HEK293 (cell line): ENCODE measurements around the gene UBE2E1.

Experiments used
- BCL11A ChIP-seq: fragments of 450-650 bp; formaldehyde crosslinking; IDR thresholded peaks from 2 replicates; pipeline ENCODE4 v1.5.1; 2016; ENCODE audit warnings: low read depth, missing biosample characterization, missing genetic modification characterization
- CTCF ChIP-seq: fragments of 450-650 bp; formaldehyde crosslinking; IDR thresholded peaks from 2 replicates; pipeline ENCODE4 v1.5.1; 2016; ENCODE audit warnings: missing biosample characterization, missing genetic modification characterization
- GLIS2 ChIP-seq: fragments of 450-650 bp; formaldehyde crosslinking; IDR thresholded peaks from 2 replicates; pipeline ENCODE4 v1.5.1; 2016; ENCODE audit warnings: missing biosample characterization, missing genetic modification characterization
- HOXA7 ChIP-seq: sonication (generic); formaldehyde crosslinking; IDR thresholded peaks from 2 replicates; pipeline ENCODE4 v1.8.1; 2022; ENCODE audit warnings: missing genetic modification reagents, borderline replicate concordance
- KLF17 ChIP-seq: fragments of 450-650 bp; formaldehyde crosslinking; IDR thresholded peaks from 2 replicates; pipeline ENCODE4 v1.5.1; 2016; ENCODE audit warnings: missing biosample characterization, missing genetic modification characterization
- MZF1 ChIP-seq: fragments of 450-650 bp; formaldehyde crosslinking; IDR thresholded peaks from 2 replicates; pipeline ENCODE4 v1.5.1; 2017; ENCODE audit warnings: missing biosample characterization, missing genetic modification characterization, borderline replicate concordance
- PBX3 ChIP-seq: sonication (generic); formaldehyde crosslinking; IDR thresholded peaks from 2 replicates; pipeline ENCODE4 v1.8.1; 2022; ENCODE audit warnings: mild to moderate bottlenecking, moderate library complexity, missing genetic modification reagents
- PRDM2 ChIP-seq: fragments of 450-650 bp; formaldehyde crosslinking; IDR thresholded peaks from 2 replicates; pipeline ENCODE4 v1.5.1; 2016; ENCODE audit warnings: missing biosample characterization, missing genetic modification characterization, borderline replicate concordance
- SCRT2 ChIP-seq: fragments of 450-650 bp; formaldehyde crosslinking; IDR thresholded peaks from 2 replicates; pipeline ENCODE4 v1.5.1; 2016; ENCODE audit warnings: missing biosample characterization, missing genetic modification characterization
- SP7 ChIP-seq: fragments of 450-650 bp; formaldehyde crosslinking; IDR thresholded peaks from 2 replicates; pipeline ENCODE4 v1.5.1; 2016; ENCODE audit warnings: missing biosample characterization, missing genetic modification characterization
- WT1 ChIP-seq: fragments of 450-650 bp; formaldehyde crosslinking; IDR thresholded peaks from 2 replicates; pipeline ENCODE4 v1.5.1; 2016; ENCODE audit warnings: missing biosample characterization, missing genetic modification characterization
- YY1 ChIP-seq: fragments of 450-650 bp; formaldehyde crosslinking; IDR thresholded peaks from 2 replicates; pipeline ENCODE4 v1.5.1; 2018; ENCODE audit warnings: missing biosample characterization, missing genetic modification characterization
- ZBTB20 ChIP-seq: fragments of 450-650 bp; formaldehyde crosslinking; IDR thresholded peaks from 2 replicates; pipeline ENCODE4 v1.5.1; 2016; ENCODE audit warnings: missing biosample characterization, missing genetic modification characterization
- ZBTB48 ChIP-seq: fragments of 450-650 bp; formaldehyde crosslinking; IDR thresholded peaks from 2 replicates; pipeline ENCODE4 v1.5.1; 2016; ENCODE audit warnings: missing biosample characterization, missing genetic modification characterization
- ZBTB6 ChIP-seq: fragments of 450-650 bp; formaldehyde crosslinking; IDR thresholded peaks from 2 replicates; pipeline ENCODE4 v1.5.1; 2017; ENCODE audit warnings: missing biosample characterization, missing genetic modification characterization
- ZBTB8A ChIP-seq: fragments of 450-650 bp; formaldehyde crosslinking; IDR thresholded peaks from 2 replicates; pipeline ENCODE4 v1.5.1; 2016; ENCODE audit warnings: missing biosample characterization, missing genetic modification characterization
- ZNF114 ChIP-seq: fragments of 450-650 bp; formaldehyde crosslinking; IDR thresholded peaks from 2 replicates; pipeline ENCODE4 v1.5.0; 2017; ENCODE audit warnings: missing biosample characterization, missing genetic modification characterization
- ZNF133 ChIP-seq: fragments of 450-650 bp; formaldehyde crosslinking; IDR thresholded peaks from 2 replicates; pipeline ENCODE4 v1.5.1; 2016; ENCODE audit warnings: missing biosample characterization, missing genetic modification characterization
- ZNF18 ChIP-seq: fragments of 450-650 bp; formaldehyde crosslinking; IDR thresholded peaks from 2 replicates; pipeline ENCODE4 v1.5.1; 2016; ENCODE audit warnings: missing biosample characterization, missing genetic modification characterization
- ZNF184 ChIP-seq: fragments of 450-650 bp; IDR thresholded peaks from 2 replicates; pipeline ENCODE4 v1.5.1; 2018; ENCODE audit warnings: missing biosample characterization, mild to moderate bottlenecking, missing genetic modification characterization
- ZNF341 ChIP-seq: fragments of 450-650 bp; formaldehyde crosslinking; IDR thresholded peaks from 2 replicates; pipeline ENCODE4; 2016; ENCODE audit warnings: low read depth, missing biosample characterization, missing genetic modification characterization
- ZNF354C ChIP-seq: fragments of 450-650 bp; formaldehyde crosslinking; IDR thresholded peaks from 2 replicates; pipeline ENCODE4 v1.5.1; 2016; ENCODE audit warnings: missing biosample characterization, missing genetic modification characterization, low read depth, borderline replicate concordance
- ZNF366 ChIP-seq: fragments of 450-650 bp; formaldehyde crosslinking; conservative IDR thresholded peaks from 2 replicates; pipeline ENCODE4 v1.5.1; 2016; ENCODE audit warnings: missing biosample characterization, missing genetic modification characterization
- ZNF521 ChIP-seq: fragments of 450-650 bp; formaldehyde crosslinking; IDR thresholded peaks from 2 replicates; pipeline ENCODE4 v1.5.1; 2017; ENCODE audit warnings: missing biosample characterization, mild to moderate bottlenecking, missing genetic modification characterization
- ZNF555 ChIP-seq: fragments of 450-650 bp; formaldehyde crosslinking; conservative IDR thresholded peaks from 2 replicates; pipeline ENCODE4 v1.5.1; 2017; ENCODE audit warnings: missing biosample characterization, mild to moderate bottlenecking, missing genetic modification characterization, inconsistent platforms
- ZNF626 ChIP-seq: fragments of 450-650 bp; sonication (Bioruptor Pico); formaldehyde crosslinking; IDR thresholded peaks from 2 replicates; pipeline ENCODE4 v1.5.1; 2018; ENCODE audit warnings: missing biosample characterization, missing genetic modification characterization, inconsistent platforms
- ZNF747 ChIP-seq: fragments of 450-650 bp; formaldehyde crosslinking; IDR thresholded peaks from 2 replicates; pipeline ENCODE4 v1.5.1; 2016; ENCODE audit warnings: missing biosample characterization, missing genetic modification characterization

UBE2E1 gene

GRCh38 chr3:23916886-23917678, 111.3 kb downstream of the UBE2E1 start, which contains the start of the genes NKIRAS1 and RPL15 (continued):
- TF ChIP-seq ZNF555 (tag by site-specific recombination) (no peak), PRDM2 (tag by site-specific recombination) (peak; percentile 96), ZBTB48 (tag by site-specific recombination) (0 out of 2 replicates have a peak, but pooled peaks have one; percentile 16), HOXA7 (no peak), YY1 (tag by site-specific recombination) (peak; percentile 96), ZBTB20 (tag by site-specific recombination) (peak; percentile 94), ZNF366 (tag by site-specific recombination) (peak; percentile 80), BCL11A (tag by site-specific recombination) (0 out of 2 replicates have a peak, but pooled peaks have one; percentile 15), MZF1 (no peak), ZNF114 (tag by site-specific recombination) (no peak), ZNF18 (tag by site-specific recombination) (peak; percentile 15; the same call in 1 of the 2 replicates), ZNF521 (tag by site-specific recombination) (no peak), WT1 (tag by site-specific recombination) (peak; percentile 66), ZNF184 (0 out of 2 replicates have a peak, but pooled peaks have one; percentile 7), ZNF747 (tag by site-specific recombination) (no peak), ZBTB8A (tag by site-specific recombination) (peak; percentile 88), CTCF (tag by site-specific recombination) (peak; percentile 78; the same call in 1 of the 2 replicates), ZNF626 (tag by site-specific recombination) (no peak), GLIS2 (tag by site-specific recombination) (peak; percentile 98), SCRT2 (peak; percentile 80), PBX3 (CRISPR knock-in tag) (no peak), ZBTB6 (tag by site-specific recombination) (0 out of 2 replicates have a peak, but pooled peaks have one; percentile 46), ZNF354C (no peak), SP7 (tag by site-specific recombination) (peak; percentile 93), ZNF133 (tag by site-specific recombination) (peak; percentile 38; the same call in 1 of the 2 replicates), KLF17 (peak; percentile 91), ZNF341 (tag by site-specific recombination) (peak; percentile 87)
